Neural crest cell (in vitro differentiated cells): ENCODE data around the gene WASF2. TPM values are rescaled to one million over a fixed set of nuclear protein-coding genes. Genes with fewer than 3 reads are reported as not detected.

Experiments used
- DNase-seq: peaks from one replicate; pipeline ENCODE4 v3.0.0; 2021; ENCODE audit warnings: low read depth, mixed read lengths, low spot score
- H3K27ac Mint-ChIP-seq: one replicate; pipeline ENCODE4 v1.8.0; 2021; ENCODE audit warnings: mild to moderate bottlenecking, mixed read lengths; ENCODE audit not compliant: unreplicated experiment
- H3K27me3 Mint-ChIP-seq: 2 replicates; pipeline ENCODE4 v1.8.0; 2021; ENCODE audit warnings: low read depth, mild to moderate bottlenecking, mixed read lengths
- H3K36me3 Mint-ChIP-seq: 2 replicates; pipeline ENCODE4 v1.8.0; 2021; ENCODE audit warnings: low read depth, mild to moderate bottlenecking, mixed read lengths
- H3K4me1 Mint-ChIP-seq: 2 replicates; pipeline ENCODE4 v1.8.0; 2021; ENCODE audit warnings: mixed read lengths
- H3K4me3 Mint-ChIP-seq: one replicate; pipeline ENCODE4 v1.8.0; 2021; ENCODE audit warnings: mild to moderate bottlenecking, mixed read lengths
- H3K9me3 Mint-ChIP-seq: 2 replicates; pipeline ENCODE4 v1.8.0; 2021; ENCODE audit warnings: mixed read lengths
- total RNA-seq: library from RNA; stranded (reverse); gene quantifications from 2 replicates; pipeline ENCODE4 v1.2.1, GENCODE V29; 2021
- TF ChIP-seq, protein P1 (sequence below): fragments of 200-600 bp; sonication (generic); conservative IDR thresholded peaks from 2 replicates; pipeline ENCODE4 v1.5.0; 2021; ENCODE audit warnings: antibody characterized with exemption, mild to moderate bottlenecking

The WASF2 gene
- total RNA-seq, 1 donor from 2014 or later: 81.9 TPM

GRCh38 chr1:27485363-27485762, 4.6 kb downstream of the WASF2 start:
- TF ChIP-seq, protein P1, sequence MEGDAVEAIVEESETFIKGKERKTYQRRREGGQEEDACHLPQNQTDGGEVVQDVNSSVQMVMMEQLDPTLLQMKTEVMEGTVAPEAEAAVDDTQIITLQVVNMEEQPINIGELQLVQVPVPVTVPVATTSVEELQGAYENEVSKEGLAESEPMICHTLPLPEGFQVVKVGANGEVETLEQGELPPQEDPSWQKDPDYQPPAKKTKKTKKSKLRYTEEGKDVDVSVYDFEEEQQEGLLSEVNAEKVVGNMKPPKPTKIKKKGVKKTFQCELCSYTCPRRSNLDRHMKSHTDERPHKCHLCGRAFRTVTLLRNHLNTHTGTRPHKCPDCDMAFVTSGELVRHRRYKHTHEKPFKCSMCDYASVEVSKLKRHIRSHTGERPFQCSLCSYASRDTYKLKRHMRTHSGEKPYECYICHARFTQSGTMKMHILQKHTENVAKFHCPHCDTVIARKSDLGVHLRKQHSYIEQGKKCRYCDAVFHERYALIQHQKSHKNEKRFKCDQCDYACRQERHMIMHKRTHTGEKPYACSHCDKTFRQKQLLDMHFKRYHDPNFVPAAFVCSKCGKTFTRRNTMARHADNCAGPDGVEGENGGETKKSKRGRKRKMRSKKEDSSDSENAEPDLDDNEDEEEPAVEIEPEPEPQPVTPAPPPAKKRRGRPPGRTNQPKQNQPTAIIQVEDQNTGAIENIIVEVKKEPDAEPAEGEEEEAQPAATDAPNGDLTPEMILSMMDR: no peak
- no peaks in the 10 kb centered on the region for H3K9me3 Mint-ChIP-seq
- no peak overlapping the region for H3K4me3 Mint-ChIP-seq
- H3K4me1 Mint-ChIP-seq: peaks cover 34% of the 10 kb centered on the region
- no peak for DNase-seq
- no peaks in the 10 kb centered on the region for H3K27me3 Mint-ChIP-seq
- no peak overlapping the region for H3K27ac Mint-ChIP-seq
- no peaks in the 10 kb centered on the region for H3K36me3 Mint-ChIP-seq

DNA sequence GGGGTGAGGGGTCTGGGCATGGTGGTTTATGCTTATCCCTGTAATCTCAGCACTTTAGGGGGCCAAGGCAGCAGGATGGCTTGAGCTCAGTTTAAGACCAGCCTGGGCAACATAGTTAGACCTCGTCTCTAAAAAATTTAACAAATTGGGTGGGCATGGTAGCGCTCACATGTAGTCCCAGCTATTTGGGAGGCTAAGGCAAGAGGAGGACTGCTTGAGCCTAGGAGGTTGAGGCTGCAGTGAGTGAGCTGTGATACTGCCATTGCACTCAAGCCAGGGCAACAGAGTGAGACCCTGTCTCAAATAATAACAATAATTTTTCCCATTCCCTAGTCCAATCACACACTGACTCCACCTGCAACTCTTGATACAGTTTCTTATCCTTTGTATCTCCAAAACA, 6.3 kb downstream of the WASF2 start:
- peak overlapping the region; percentile 27 for H3K27ac Mint-ChIP-seq
- no peaks in the 10 kb centered on the region for H3K36me3 Mint-ChIP-seq
- no peak for DNase-seq
- no peaks in the 10 kb centered on the region for H3K27me3 Mint-ChIP-seq
- TF ChIP-seq, protein P1: no peak
- H3K4me1 Mint-ChIP-seq: peaks cover 20% of the 10 kb centered on the region
- no peaks in the 10 kb centered on the region for H3K9me3 Mint-ChIP-seq
- no peak overlapping the region for H3K4me3 Mint-ChIP-seq

DNA sequence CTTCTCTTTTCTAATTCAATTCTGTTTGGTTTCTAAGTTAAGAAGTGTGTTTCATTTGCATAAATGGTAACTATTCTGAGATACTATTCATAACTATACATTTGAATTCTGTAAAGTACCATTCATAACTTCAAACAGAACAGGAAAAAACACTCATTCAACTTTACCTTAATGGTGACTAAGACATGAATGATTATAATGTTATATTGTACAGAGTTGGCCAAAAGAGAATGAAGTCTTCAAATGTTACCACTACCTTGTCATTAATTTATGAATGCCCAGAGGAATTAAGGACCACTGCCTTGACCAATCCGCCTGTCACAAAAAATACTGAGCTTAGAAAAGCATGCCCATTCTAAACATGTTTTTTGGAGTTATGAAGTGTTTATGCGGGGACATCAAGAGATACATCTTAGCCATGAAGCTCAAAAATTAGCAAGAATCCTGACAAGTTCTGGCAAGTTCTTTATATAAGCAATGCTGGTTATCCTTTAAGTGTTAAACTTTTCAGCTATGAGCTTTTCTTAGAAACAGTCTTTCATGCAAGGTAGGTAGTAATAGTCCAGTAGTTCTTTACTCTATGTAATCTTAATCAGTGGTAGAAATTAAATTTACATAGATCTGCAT, 7.9 kb downstream of the WASF2 start:
- Mint-ChIP-seq H3K4me1 (peaks cover 15% of the 10 kb centered on the region), H3K9me3 (no peaks in the 10 kb centered on the region), H3K36me3 (peaks cover 2% of the 10 kb centered on the region), H3K27ac (no peak overlapping the region), H3K27me3 (no peaks in the 10 kb centered on the region), H3K4me3 (no peak overlapping the region)
- no peak for DNase-seq
- TF ChIP-seq, protein P1: no peak

DNA sequence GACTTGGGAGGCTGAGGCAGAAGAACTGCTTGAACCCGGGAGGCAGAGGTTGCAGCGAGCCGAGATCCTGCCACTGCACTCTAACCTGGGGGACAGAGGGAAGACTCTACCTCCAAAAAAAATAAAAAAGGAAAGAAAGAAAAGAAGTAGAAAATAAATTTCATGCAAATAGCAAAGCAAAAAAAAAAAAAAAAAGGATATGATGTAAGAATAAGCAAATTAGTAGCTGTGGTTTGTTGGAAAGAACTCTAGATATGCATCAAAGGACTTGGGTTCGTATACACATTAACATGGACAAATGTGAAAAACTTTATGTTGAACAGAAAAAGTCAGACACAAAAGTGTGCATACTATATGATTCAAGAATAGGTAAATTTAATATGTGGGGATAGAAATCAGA, 11.9 kb downstream of the WASF2 start:
- Mint-ChIP-seq H3K27ac (no peak overlapping the region), H3K36me3 (peaks cover 2% of the 10 kb centered on the region), H3K27me3 (no peaks in the 10 kb centered on the region), H3K4me3 (no peak overlapping the region), H3K9me3 (no peaks in the 10 kb centered on the region), H3K4me1 (peaks cover 31% of the 10 kb centered on the region)
- no peak for DNase-seq
- TF ChIP-seq, protein P1: no peak

GRCh38 chr1:27476237-27476636, 13.7 kb downstream of the WASF2 start:
- no peak for DNase-seq
- Mint-ChIP-seq H3K4me1 (peaks cover 27% of the 10 kb centered on the region), H3K27me3 (no peaks in the 10 kb centered on the region), H3K4me3 (no peak overlapping the region), H3K36me3 (peaks cover 5% of the 10 kb centered on the region), H3K27ac (no peak overlapping the region), H3K9me3 (no peaks in the 10 kb centered on the region)
- TF ChIP-seq, protein P1: no peak
